Measurements from ENCODE around the gene RABGAP1.

RABGAP1 gene

DNA sequence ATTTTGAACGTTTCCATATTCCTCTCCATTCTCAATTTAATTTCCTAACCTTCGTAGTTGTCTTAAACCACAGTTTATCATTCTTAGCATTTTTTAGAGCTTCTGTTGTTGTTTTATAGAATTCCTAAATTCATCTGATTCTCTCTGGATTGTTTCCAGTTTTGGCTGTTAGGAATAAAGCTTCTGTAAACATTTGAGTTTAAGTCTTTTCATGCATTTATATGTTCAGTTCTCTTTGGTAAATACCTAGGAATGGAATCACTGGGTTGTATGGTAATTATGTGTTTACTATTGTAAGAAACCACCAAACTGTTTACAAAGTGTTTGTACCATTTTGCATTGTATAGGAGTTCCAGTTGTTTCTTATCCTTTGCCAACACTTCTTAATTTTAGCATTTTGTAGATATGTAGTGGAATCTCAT lies 122.4 kb downstream of the RABGAP1 start:
- TF ChIP-seq, protein P1, sequence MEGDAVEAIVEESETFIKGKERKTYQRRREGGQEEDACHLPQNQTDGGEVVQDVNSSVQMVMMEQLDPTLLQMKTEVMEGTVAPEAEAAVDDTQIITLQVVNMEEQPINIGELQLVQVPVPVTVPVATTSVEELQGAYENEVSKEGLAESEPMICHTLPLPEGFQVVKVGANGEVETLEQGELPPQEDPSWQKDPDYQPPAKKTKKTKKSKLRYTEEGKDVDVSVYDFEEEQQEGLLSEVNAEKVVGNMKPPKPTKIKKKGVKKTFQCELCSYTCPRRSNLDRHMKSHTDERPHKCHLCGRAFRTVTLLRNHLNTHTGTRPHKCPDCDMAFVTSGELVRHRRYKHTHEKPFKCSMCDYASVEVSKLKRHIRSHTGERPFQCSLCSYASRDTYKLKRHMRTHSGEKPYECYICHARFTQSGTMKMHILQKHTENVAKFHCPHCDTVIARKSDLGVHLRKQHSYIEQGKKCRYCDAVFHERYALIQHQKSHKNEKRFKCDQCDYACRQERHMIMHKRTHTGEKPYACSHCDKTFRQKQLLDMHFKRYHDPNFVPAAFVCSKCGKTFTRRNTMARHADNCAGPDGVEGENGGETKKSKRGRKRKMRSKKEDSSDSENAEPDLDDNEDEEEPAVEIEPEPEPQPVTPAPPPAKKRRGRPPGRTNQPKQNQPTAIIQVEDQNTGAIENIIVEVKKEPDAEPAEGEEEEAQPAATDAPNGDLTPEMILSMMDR (IDR thresholded peaks at IDR 0.05; ENCODE audit: low read depth, low read length, missing control alignments), result no peak
- no peak overlapping the region for H3K4me3 ChIP-seq (ENCODE audit: low read depth, low read length)
- DNase-seq (ENCODE audit: low read depth), result no peak

DNA sequence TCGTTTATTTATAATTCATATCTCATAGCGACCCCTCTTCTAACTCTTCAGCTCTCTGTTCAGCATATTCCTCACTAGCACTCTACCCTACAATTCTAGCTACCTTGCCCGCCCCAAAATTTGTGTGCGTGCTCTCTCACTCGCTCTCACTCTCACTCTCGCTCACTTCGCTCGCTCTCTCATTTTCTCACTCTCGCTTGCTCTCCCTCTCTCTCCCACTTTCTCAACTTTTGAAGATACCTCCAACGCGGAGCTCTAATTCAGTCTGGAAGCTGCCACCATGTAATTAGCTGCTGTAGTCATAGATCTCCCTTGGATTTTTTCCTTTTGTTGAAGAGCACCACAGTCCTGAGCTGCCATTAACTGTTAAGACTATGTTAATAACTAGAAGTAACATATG lies 123.1 kb downstream of the RABGAP1 start:
- no peak overlapping the region for H3K4me3 ChIP-seq (ENCODE audit: low read depth, low read length)
- DNase-seq (ENCODE audit: low read depth), result no peak
- TF ChIP-seq, protein P1 (IDR thresholded peaks at IDR 0.05; ENCODE audit: low read depth, low read length, missing control alignments), result no peak

DNA sequence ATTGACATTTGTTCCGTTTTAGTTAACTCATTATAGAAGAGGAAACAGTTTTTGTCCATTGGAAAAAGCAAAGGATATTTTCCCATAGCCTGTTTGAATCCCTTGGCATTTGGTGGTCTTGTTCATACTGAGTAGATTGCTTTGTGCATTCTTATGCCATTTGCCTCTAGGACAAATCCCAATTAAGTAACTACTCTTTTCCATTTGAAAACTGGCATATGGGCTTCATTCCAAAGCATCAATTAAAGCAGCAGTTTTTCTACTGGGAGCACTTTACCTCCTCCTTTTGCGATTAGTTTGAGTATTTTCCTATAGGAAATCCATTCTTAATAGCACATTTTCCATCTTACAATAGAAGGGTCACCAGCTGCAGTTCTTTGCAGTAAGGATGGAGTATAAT lies 123.9 kb downstream of the RABGAP1 start:
- TF ChIP-seq, protein P1 (IDR thresholded peaks at IDR 0.05; ENCODE audit: low read depth, low read length, missing control alignments), result no peak
- no peak overlapping the region for H3K4me3 ChIP-seq (ENCODE audit: low read depth, low read length)
- DNase-seq (ENCODE audit: low read depth), result no peak

DNA sequence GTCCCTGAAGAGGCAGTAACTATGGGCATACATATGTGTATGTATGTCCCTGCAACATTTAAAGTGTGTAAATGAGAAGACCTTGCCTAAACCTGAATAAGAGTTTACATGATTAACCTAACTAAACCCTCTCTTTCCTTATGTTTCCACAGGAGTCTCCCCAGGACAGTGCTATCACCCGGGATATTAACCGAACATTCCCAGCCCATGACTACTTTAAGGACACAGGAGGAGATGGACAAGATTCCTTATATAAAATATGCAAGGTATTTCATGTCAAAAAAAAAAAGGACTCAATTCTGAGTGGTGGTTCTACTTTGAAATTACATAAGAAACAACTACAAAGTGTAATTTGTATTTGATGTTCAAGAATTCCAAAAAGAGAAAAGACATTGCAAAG lies 124.4 kb downstream of the RABGAP1 start:
- H3K4me3 ChIP-seq (ENCODE audit: low read depth, low read length), result no peak overlapping the region
- TF ChIP-seq, protein P1 (IDR thresholded peaks at IDR 0.05; ENCODE audit: low read depth, low read length, missing control alignments), result no peak
- no peak for DNase-seq (ENCODE audit: low read depth)

DNA sequence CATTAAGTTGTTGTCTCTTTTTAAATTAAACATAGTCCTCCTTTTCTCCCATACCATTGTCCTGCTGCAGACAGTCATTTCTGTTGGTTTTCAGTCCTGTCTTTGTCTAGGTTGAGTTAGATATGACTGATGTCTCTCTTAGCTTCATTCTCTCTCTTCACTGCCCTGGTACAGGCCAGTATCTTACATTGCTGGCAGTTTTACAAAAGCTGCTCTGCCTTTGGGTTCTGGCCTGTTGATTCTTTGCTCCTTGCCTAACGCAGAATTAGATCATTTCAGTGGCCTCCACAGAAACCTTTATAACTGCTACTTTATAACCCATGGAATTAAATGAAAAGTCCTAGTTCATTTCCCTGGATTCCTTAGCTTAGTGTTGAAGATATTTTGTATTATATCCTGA lies 126.3 kb downstream of the RABGAP1 start:
- TF ChIP-seq, protein P1 (IDR thresholded peaks at IDR 0.05; ENCODE audit: low read depth, low read length, missing control alignments), result no peak
- no peak overlapping the region for H3K4me3 ChIP-seq (ENCODE audit: low read depth, low read length)
- DNase-seq (ENCODE audit: low read depth), result no peak

DNA sequence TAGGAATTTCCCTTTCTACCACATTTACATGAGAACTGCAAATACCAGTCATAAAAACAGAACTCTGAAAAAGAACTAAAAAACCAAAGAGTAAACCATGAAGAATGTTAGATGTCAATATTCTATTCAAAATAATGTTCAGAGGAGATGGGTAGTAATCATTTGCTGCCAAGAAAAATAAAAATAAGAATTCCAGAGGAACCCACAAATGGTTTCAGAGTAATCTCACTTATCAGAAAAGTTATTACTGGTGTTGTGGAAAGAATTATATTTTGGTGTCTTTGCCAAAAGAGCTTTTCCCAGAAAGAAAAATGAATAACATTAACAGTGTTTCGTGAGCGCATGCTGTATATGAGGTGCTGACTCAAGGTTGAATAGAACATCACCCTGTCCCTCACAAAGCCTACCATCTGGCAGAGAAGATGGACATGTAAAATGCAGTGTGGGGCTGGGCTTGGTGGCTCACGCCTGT lies 128.2 kb downstream of the RABGAP1 start:
- H3K4me3 ChIP-seq (ENCODE audit: low read depth, low read length), result no peak overlapping the region
- DNase-seq (ENCODE audit: low read depth), result no peak
- TF ChIP-seq, protein P1 (IDR thresholded peaks at IDR 0.05; ENCODE audit: low read depth, low read length, missing control alignments), result no peak

DNA sequence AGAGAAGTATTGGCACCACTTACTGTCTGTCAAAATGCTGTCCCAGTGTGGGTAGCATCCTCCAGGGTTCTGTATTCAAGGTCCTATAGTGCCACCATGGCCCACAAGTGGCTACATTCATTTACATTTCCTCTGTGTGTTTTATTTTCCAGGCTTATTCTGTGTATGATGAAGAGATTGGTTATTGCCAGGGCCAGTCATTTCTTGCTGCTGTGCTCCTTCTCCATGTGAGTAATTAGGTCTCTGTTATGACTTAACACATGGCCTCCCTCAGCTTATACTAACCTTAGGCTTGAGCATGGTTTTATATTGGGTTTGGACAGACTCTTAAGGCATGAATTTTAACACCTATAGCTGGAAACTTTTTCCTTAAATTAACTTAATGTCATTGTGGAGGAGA lies 129.4 kb downstream of the RABGAP1 start:
- TF ChIP-seq, protein P1 (IDR thresholded peaks at IDR 0.05; ENCODE audit: low read depth, low read length, missing control alignments), result no peak
- no peak for DNase-seq (ENCODE audit: low read depth)
- H3K4me3 ChIP-seq (ENCODE audit: low read depth, low read length), result no peak overlapping the region

All from GM12864 (cell line).